ACC112 (cell line): ENCODE data around the gene TCF12.
A peak's percentile ranks its signal among the peaks of the same experiment; 100 is the strongest.

Experiments
- H2AFZ ChIP-seq: fragments of 200-600 bp; sonication (generic); one replicate; pipeline ENCODE4 v1.6.0; 2017; ENCODE audit warnings: antibody characterized with exemption, low read length; ENCODE audit not compliant: unreplicated experiment
- H3K27ac ChIP-seq: fragments of 200-600 bp; sonication (generic); 2 replicates; pipeline ENCODE4 v1.5.1; 2014; ENCODE audit warnings: low read depth, mild to moderate bottlenecking, antibody characterized with exemption, low read length, moderate library complexity
- H3K27me3 ChIP-seq: fragments of 200-600 bp; sonication (generic); 2 replicates; pipeline ENCODE4 v1.6.1; 2014; ENCODE audit warnings: mild to moderate bottlenecking, antibody characterized with exemption, low read length, moderate library complexity, mixed read lengths; ENCODE audit not compliant: insufficient read depth
- H3K36me3 ChIP-seq: fragments of 200-600 bp; sonication (generic); 2 replicates; pipeline ENCODE4 v1.6.1; 2016; ENCODE audit warnings: mild to moderate bottlenecking, antibody characterized with exemption, low read length, moderate library complexity, mixed read lengths; ENCODE audit not compliant: insufficient read depth
- H3K4me1 ChIP-seq: fragments of 200-600 bp; sonication (generic); one replicate; pipeline ENCODE4 v1.6.1; 2016; ENCODE audit warnings: low read length, mixed read lengths; ENCODE audit not compliant: insufficient read depth, unreplicated experiment, control insufficient read depth
- H3K4me3 ChIP-seq: fragments of 200-600 bp; sonication (generic); 2 replicates; pipeline ENCODE4 v1.5.1; 2014; ENCODE audit warnings: mild to moderate bottlenecking, low read depth, low read length
- H3K79me2 ChIP-seq: fragments of 200-600 bp; sonication (generic); one replicate; pipeline ENCODE4 v1.6.0; 2016; ENCODE audit warnings: low read length; ENCODE audit not compliant: control insufficient read depth, unreplicated experiment, insufficient read depth

TCF12 gene

DNA sequence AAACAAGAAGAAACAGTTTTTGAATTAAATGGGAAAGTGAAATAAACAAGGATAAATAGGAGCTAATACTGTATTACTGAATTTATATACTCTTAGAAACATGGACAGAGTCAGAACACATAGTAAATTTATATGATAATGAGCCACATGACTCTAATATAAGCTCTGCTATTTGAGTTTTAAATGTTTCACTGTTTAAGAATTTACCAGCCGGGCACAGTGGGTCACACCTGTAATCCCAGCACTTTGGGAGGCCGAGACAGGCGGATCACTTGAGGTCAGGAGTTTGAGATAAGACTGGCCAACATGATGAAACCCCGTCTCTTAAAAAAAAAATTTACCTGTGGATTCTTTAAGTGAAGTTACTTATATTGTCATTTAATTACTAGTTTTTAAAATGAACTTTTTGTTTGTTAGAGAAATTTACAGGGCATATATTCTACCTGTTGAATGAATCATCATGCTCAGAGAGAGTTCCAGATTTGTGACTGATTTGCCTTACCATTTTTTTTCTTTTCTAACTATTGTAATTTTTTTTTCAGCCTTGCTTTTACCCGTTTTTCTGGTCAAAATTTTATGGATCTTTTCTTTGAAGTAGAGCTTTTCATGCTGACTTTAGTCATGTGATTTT, 125.7 kb downstream of the TCF12 start:
- H3K79me2 ChIP-seq, result peaks cover 31% of the 10 kb centered on the region
- H3K4me1 ChIP-seq, result no peaks in the 10 kb centered on the region
- H3K36me3 ChIP-seq, result no peaks in the 10 kb centered on the region
- H3K27ac ChIP-seq, result no peak overlapping the region
- H3K4me3 ChIP-seq, result no peak overlapping the region
- H3K27me3 ChIP-seq, result no peaks in the 10 kb centered on the region
- no peak overlapping the region for H2AFZ ChIP-seq

DNA sequence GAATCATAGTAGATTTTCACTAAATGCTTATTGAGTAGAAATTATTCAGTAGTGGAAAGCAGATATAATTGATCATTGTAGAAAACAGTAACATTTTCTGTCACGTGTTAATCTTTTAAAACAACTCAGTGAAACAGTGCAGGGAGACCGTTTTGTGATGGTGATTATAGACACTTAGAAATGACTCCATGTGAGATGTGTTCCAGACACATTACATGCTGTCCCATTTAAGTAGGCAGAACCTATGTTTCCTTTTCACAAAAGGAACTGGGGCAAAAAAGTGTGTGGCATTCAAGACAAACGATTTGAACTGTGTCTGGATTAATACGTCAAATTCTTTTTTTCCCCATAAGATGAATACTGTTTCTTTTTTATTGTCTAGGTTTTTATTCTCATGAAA, 126.5 kb downstream of the TCF12 start:
- H3K4me3 ChIP-seq, result no peak overlapping the region
- H3K79me2 ChIP-seq, result peaks cover 37% of the 10 kb centered on the region
- no peak overlapping the region for H2AFZ ChIP-seq
- H3K36me3 ChIP-seq, result no peaks in the 10 kb centered on the region
- no peaks in the 10 kb centered on the region for H3K27me3 ChIP-seq
- H3K4me1 ChIP-seq, result peaks cover 3% of the 10 kb centered on the region
- no peak overlapping the region for H3K27ac ChIP-seq

DNA sequence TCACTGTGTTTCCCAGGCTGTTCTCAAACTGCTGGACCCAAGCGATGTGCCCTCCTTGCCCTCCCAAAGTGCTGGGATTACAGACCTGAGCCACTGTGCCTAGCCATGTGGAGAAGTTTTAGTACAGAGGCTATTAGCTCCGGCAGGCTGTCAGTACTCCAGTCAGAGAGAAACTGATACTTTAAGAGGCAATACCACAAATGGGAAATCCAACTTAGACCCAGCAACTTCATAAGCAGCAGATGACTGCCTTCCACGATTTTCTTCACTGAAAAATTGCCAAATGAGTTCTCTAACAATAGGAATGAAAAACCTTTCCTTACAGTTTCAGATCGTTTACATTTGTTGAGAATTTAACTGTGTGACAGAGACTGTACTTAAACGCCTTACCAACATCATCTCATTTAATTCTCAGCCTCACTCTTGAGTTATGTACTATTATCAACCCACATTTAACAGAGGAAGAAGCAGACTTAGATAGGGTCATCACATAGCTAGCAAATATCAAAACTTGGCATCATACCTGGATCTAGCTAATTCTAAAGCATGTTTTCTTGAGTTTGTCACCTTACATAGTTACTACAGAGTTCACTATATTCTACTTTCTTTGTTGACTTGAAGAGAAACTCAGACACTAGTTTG, 127.4 kb downstream of the TCF12 start:
- H2AFZ ChIP-seq, result no peak overlapping the region
- no peaks in the 10 kb centered on the region for H3K36me3 ChIP-seq
- H3K79me2 ChIP-seq, result peaks cover 45% of the 10 kb centered on the region
- H3K4me3 ChIP-seq, result no peak overlapping the region
- H3K4me1 ChIP-seq, result peaks cover 3% of the 10 kb centered on the region
- H3K27ac ChIP-seq, result no peak overlapping the region
- no peaks in the 10 kb centered on the region for H3K27me3 ChIP-seq

DNA sequence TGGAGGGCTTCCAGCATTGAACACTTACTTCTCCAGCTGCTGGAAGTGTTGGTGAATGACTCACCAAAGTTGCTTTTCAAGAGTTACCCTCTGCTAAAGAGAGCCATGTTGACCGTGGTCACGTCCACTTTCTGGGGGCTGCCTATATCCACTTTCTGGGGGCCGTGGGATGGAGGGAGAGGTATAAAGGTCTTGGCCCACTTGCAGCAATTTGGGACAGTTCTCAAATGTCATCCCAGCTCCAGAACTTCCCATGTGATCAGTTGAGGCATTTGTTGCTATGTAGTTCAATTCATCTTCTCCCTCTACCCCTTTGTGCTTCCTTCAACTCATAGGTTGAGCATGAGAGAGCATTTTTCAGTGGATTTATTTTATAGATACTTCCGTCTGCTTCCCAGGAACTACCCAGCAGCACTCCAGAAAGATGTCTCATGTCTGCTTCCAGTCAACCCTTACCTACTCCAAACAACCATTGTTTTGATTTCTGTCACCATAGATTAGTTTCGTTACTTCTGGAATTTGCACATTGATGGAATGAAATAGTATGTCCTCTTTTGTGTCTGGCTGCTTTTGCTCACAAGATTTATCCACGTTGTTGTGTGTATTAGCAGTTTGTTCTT, 130.6 kb downstream of the TCF12 start:
- peaks cover 61% of the 10 kb centered on the region for H3K79me2 ChIP-seq
- no peak overlapping the region for H2AFZ ChIP-seq
- no peak overlapping the region for H3K4me3 ChIP-seq
- peaks cover 7% of the 10 kb centered on the region for H3K4me1 ChIP-seq
- no peaks in the 10 kb centered on the region for H3K27me3 ChIP-seq
- H3K27ac ChIP-seq, result no peak overlapping the region
- no peaks in the 10 kb centered on the region for H3K36me3 ChIP-seq

DNA sequence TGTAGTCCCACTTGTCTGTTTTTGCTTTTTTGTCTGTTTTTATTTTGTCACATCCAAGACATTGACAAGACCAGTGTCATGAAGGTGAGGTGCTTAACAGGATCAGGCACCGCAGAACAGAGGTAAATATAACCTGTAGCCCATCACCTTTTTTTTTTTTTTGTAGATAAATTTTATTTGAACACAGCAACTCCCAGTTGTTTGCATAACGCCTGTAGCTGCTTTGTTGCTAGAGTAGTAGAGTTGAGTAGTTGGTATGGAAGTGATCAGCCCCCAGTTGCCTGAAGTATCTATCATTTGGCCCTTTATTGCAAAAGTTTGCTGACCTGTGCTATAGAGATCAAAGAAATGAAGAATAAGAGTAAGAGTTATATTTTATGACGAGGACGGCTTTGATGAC, 135.0 kb downstream of the TCF12 start:
- peaks cover 66% of the 10 kb centered on the region for H3K79me2 ChIP-seq
- H3K27ac ChIP-seq, result no peak overlapping the region
- no peaks in the 10 kb centered on the region for H3K36me3 ChIP-seq
- H3K4me1 ChIP-seq, result peaks cover 31% of the 10 kb centered on the region
- H3K4me3 ChIP-seq, result no peak overlapping the region
- no peak overlapping the region for H2AFZ ChIP-seq
- H3K27me3 ChIP-seq, result no peaks in the 10 kb centered on the region

DNA sequence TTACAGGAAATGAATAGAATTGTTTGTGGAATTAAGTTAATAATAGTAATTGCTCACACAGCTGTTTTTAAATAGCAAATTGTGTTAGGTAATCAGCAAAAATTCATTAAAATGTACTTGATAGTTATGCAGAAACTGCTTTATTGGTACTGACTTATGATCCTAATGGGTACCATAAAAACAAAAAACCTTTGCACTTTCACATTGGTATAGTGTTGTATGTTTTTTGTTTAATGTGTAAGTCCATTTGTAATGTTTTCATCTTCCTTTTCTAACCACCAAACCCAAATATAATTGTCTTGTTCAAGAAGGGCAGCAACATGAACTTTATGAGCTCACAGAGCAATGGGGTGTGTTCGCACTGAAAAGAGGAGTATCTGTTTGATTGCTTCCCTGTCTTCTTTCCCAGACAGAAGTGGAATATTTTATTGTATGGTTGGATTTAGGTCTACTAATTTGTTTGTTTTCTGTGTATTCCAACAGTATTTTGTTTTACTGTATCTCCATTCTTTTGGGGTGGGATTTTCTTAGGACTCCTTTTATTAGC, 135.8 kb downstream of the TCF12 start:
- Histone ChIP-seq H3K27me3 (no peaks in the 10 kb centered on the region), H3K4me3 (no peak overlapping the region), H2AFZ (no peak overlapping the region), H3K27ac (no peak overlapping the region), H3K79me2 (peaks cover 65% of the 10 kb centered on the region), H3K36me3 (no peaks in the 10 kb centered on the region), H3K4me1 (peaks cover 37% of the 10 kb centered on the region)

DNA sequence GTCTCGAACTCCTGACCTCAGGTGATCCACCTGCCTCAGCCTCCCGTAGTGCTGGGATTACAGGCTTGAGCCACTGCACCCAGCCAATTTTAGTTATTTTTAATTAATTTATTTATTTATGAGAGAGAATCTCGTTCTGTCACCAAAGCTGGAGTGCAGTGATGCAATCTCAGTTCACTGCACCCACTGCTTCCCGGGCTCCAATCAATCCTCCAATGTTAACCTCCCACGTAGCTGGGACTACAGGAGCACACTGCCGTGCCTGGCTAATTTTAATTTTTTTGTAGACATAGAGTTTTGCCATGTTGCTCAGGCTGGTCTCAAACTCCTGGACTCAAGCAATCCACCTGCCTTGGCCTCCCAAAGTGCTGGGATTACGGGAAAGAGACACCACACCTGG, 137.9 kb downstream of the TCF12 start:
- no peak overlapping the region for H2AFZ ChIP-seq
- no peaks in the 10 kb centered on the region for H3K36me3 ChIP-seq
- H3K4me1 ChIP-seq, result peaks cover 52% of the 10 kb centered on the region
- H3K27me3 ChIP-seq, result no peaks in the 10 kb centered on the region
- no peak overlapping the region for H3K4me3 ChIP-seq
- no peak overlapping the region for H3K27ac ChIP-seq
- peaks cover 63% of the 10 kb centered on the region for H3K79me2 ChIP-seq

DNA sequence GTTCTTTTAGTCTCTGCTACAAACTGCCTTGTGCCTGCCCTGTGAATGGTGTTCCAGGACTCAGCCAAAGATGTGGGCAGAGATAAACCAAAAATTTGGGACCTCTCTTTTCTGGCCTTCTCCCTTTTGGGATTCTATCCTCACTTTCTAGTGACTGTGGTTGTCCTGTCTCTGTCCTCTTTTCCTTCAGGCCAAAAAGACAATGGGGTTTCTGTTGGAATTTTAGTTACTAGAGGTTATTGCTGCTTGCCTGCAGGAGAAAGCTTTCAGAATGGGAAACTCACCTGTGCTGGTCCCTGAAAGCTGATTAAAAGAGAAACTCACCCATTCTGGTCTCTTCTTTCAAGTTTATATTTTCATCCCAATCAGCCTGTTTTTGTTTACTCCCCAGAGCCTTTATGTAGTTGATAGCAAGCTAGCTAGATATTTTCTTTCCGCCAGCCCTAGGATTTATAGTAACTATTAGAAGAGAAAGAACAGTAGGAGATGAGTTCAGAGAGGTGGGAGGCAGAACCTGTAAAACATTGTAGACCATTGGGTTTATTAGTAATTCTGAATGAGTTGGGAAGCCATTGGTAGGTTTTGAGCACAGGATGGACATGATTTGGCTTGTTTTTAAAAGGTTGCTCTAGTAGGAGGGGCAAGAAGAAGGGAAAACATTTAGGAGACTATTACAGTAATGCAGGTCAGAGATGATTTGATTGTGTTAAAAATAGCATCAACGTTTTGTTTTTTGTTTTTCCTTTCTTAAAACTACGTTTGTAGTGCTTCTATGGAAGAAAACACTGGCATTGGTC, 138.9 kb downstream of the TCF12 start:
- peak overlapping the region; percentile 70 for H3K4me3 ChIP-seq
- H2AFZ ChIP-seq, result no peak overlapping the region
- peak overlapping the region; percentile 38 for H3K27ac ChIP-seq
- H3K36me3 ChIP-seq, result no peaks in the 10 kb centered on the region
- peaks cover 60% of the 10 kb centered on the region for H3K4me1 ChIP-seq
- peaks cover 57% of the 10 kb centered on the region for H3K79me2 ChIP-seq
- H3K27me3 ChIP-seq, result no peaks in the 10 kb centered on the region

DNA sequence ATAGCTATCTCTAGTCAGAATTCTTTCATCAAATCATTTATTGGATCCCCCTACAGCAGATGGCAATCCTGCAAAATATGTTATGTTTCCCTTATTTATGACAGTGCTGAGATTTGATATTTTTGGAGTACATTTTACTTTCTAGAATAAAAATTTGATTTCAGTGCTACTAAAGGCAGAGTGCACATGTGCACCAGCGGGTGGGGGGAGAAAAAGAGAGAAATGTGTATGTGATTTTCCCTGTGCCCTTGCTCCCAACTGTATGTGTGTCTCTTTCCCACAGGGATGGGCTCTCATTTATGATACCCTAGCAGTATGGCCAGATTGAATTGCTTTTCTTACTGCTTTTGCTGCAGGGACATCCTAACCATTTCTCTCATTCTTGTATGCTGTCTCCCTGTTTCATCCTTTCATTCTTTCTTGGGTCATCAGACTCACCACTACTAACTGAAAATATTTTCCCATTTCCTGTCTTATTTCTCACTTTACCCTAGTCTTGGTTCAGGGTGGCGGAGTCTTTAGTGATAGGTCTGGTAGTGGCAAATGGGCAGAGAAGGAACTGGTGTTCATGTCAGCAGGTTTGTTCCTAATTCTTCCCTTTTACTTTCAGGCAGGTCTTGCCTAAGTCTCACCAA, 140.7 kb downstream of the TCF12 start:
- H3K27ac ChIP-seq, result no peak overlapping the region
- peaks cover 64% of the 10 kb centered on the region for H3K4me1 ChIP-seq
- no peak overlapping the region for H3K4me3 ChIP-seq
- no peak overlapping the region for H2AFZ ChIP-seq
- no peaks in the 10 kb centered on the region for H3K27me3 ChIP-seq
- H3K79me2 ChIP-seq, result peaks cover 61% of the 10 kb centered on the region
- no peaks in the 10 kb centered on the region; the same call in 1 of the 2 replicates for H3K36me3 ChIP-seq

DNA sequence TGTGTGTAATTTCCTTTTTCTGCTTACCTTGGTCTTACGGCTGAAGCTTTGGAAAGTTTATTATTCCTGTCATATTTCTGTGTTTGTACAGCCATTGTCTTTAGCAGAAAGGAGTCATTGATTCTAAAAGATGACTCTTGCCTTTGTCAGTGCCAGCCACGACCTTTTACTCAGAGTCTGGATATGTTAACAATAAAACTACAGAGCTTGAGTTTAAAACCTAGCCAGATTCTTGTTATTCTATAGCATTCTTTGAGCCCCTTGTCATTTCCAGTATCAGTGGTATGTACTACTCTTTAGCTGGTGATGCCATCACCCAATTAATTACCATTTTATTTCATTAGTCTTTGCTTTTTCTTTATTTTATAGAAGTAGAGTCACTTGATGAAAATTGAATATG, 142.4 kb downstream of the TCF12 start:
- H3K27me3 ChIP-seq, result no peaks in the 10 kb centered on the region
- H2AFZ ChIP-seq, result no peak overlapping the region
- peaks cover 54% of the 10 kb centered on the region for H3K79me2 ChIP-seq
- peaks cover 60% of the 10 kb centered on the region for H3K4me1 ChIP-seq
- H3K27ac ChIP-seq, result peak overlapping the region; percentile 83
- peak overlapping the region; percentile 46; the same call in 1 of the 2 replicates for H3K4me3 ChIP-seq
- no peaks in the 10 kb centered on the region; the same call in 1 of the 2 replicates for H3K36me3 ChIP-seq
